Measurements from ENCODE around the gene KCNG2. TPM values are rescaled to one million over a fixed set of nuclear protein-coding genes. Genes with fewer than 3 reads are reported as not detected.
A peak's percentile ranks its signal among the peaks of the same experiment; 100 is the strongest.

Gene KCNG2
- total RNA-seq, 1 donor from 2014 or later: not detected

DNA sequence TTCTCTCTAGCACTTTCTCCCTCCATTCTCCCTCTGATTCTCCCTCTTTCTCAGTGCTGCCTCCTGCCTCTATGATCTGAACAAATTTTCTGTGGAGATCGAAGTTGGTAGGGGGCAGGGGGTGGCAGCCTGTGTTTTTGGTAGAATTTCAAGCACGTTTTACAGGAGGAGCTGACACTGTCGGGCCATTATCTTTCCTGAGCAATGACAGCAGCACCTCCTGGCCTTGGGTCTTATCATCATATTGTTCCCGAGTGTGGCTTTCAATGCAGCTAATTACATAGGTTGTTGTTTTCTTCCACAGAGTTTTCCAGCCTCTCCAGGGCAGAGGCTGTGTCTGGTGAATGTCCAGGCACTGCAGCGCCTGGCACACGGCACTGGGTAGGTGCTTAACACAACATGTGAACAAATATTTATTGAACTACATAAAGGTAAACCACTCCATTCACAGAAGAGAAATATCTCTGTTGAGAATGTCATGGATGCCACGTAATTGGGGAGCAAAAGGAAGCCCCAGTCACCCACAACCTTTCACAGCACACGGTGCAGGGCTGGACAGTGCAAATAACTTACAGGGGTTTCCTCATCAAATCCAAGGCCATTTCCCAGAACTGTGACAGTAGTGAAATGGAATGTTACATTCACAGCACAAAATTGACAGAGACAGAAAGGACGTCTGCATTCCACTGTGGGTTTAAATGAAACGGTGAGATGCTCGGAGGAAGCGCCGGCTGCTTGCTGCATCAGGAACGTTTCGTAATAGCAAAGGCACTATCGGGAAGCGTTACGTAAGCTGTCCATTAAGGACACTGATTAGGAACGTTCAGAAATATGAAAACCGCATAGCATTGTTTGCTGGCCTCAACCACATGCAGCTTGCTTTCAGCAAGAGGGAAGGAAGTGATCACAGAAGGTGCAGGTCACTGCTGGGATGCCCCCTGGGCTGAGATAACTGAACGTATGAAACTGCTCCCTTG lies 6.5 kb upstream of the KCNG2 start:
- Mint-ChIP-seq H3K4me3 (peak overlapping the region; percentile 0), H3K27me3 (peaks cover 42% of the 10 kb centered on the region), H3K36me3 (ENCODE audit: low read depth) (no peaks in the 10 kb centered on the region), H3K9me3 (no peaks in the 10 kb centered on the region), H3K27ac (no peak overlapping the region), H3K4me1 (peaks cover 31% of the 10 kb centered on the region)
- intact Hi-C loops (cut with micrococcal nuclease): no loop called here
- no peak for DNase-seq
- TF ChIP-seq, protein P1, sequence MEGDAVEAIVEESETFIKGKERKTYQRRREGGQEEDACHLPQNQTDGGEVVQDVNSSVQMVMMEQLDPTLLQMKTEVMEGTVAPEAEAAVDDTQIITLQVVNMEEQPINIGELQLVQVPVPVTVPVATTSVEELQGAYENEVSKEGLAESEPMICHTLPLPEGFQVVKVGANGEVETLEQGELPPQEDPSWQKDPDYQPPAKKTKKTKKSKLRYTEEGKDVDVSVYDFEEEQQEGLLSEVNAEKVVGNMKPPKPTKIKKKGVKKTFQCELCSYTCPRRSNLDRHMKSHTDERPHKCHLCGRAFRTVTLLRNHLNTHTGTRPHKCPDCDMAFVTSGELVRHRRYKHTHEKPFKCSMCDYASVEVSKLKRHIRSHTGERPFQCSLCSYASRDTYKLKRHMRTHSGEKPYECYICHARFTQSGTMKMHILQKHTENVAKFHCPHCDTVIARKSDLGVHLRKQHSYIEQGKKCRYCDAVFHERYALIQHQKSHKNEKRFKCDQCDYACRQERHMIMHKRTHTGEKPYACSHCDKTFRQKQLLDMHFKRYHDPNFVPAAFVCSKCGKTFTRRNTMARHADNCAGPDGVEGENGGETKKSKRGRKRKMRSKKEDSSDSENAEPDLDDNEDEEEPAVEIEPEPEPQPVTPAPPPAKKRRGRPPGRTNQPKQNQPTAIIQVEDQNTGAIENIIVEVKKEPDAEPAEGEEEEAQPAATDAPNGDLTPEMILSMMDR (IDR thresholded peaks at IDR 0.05): no peak
- CTCF ChIA-PET: interaction anchor here (0.8 kb wide), 1 partner anchor 35 kb away, joined by 3 read pairs; no protein-coding TSS in a partner anchor
- POLR2A ChIA-PET: interaction anchor here (0.7 kb wide), 1 partner anchor 158 kb away, joined by 3 read pairs; no protein-coding TSS in a partner anchor
- no peak for ATAC-seq (ENCODE audit: low read depth)

DNA sequence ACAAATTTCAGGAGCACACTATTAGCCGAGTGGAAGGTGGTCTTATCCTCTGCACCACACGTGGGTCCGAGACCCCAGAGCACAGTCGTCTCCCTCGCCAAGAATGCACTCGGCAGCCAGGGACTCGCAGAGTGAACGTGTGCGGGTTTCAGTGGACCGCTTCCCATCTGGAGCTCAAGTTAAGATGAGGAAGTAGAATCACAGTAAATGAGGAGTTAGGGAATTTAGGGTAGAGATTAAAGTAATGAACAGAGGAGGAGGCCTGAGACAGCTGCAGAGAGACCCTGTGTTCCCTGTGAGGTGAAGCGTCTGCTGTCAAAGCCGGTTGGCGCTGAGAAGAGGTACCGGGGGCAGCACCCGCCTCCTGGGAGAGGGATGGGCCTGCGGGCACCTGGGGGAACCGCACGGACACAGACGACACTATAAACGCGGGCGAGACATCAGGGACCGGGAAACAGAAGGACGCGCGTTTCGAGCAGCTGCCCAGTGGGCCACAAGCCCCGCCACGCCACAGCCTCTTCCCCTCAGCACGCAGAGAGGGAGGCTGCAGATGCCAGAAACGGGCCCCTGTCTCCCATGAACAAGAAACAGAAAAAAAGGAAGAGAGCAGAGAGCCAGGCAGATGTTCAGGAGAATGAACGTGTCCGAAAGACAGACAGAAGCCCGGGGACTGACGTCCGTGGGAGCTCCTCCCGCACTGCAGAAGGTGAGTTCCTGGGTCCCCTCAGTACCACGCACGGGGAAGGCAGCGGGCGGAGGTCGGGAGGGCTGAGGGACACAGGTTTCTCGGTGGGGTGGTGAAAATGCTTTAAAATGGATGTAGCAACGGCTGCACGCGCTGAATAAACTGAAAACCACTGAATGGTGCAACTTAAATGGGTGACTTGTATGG lies 5.4 kb upstream of the KCNG2 start:
- POLR2A ChIA-PET: interaction anchor here (0.7 kb wide), 1 partner anchor 157 kb away, joined by 3 read pairs; no protein-coding TSS in a partner anchor
- Mint-ChIP-seq H3K9me3 (no peaks in the 10 kb centered on the region), H3K4me1 (peaks cover 33% of the 10 kb centered on the region), H3K27ac (no peak overlapping the region), H3K27me3 (peaks cover 36% of the 10 kb centered on the region), H3K36me3 (ENCODE audit: low read depth) (no peaks in the 10 kb centered on the region), H3K4me3 (peak overlapping the region; percentile 13)
- no peak for ATAC-seq (ENCODE audit: low read depth)
- intact Hi-C loops (cut with micrococcal nuclease): no loop called here
- TF ChIP-seq, protein P1 (IDR thresholded peaks at IDR 0.05): no peak
- DNase-seq: no peak
- CTCF ChIA-PET: interaction anchor here (0.7 to 1.2 kb wide), 3 partner anchors 34 to 166 kb away, joined by 3 read pairs; no protein-coding TSS in a partner anchor

DNA sequence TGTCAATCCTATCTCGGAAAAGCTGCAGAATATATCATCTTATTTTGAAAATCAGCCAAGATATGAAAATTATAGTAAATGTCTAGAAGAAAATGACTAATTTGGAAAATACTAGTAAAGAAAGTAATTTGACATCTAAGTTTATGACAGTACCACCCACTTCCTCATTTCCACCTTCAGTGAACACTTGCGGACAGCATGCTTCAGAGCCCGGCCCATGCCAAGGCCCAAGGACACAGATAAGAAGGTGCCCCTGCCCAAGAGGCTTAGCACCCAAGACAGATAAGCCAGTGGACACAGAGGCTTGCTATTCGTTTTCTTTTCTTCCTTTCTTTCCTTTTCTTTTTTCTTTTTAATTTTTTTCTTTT lies 4.8 kb upstream of the KCNG2 start:
- TF ChIP-seq, protein P1 (IDR thresholded peaks at IDR 0.05): no peak
- Mint-ChIP-seq H3K4me3 (peak overlapping the region; percentile 13), H3K36me3 (ENCODE audit: low read depth) (no peaks in the 10 kb centered on the region), H3K4me1 (peaks cover 35% of the 10 kb centered on the region), H3K27me3 (peaks cover 33% of the 10 kb centered on the region), H3K27ac (no peak overlapping the region), H3K9me3 (no peaks in the 10 kb centered on the region)
- intact Hi-C loops (cut with micrococcal nuclease): loop anchor here (1.0 kb wide), 1 partner anchor 27 kb away; no protein-coding TSS in a partner anchor
- DNase-seq (no peak), ATAC-seq (ENCODE audit: low read depth) (peak; percentile 69)
- ChIA-PET CTCF (interaction anchor here (0.7 to 1.2 kb wide), 2 partner anchors 33 to 166 kb away, joined by 3 read pairs; no protein-coding TSS in a partner anchor), POLR2A (no interaction called here)

DNA sequence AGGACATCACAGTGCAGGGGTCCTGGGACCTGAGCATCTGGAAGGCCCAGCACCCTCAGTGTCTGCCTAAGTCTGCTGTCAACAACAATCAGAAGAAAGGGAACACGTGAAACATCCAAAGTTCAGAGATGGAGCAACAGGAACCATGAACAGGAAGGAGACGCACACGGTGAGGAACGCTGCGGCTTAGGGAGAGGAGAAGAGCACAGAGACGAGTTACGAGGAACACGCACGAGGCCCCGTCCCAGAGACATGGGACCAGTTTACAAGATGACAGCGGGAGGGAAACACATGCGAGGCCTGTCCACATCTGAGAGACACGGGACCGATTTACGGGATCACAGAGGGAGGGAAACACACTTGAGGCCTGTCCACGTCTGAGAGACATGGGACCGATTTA lies 2.9 kb upstream of the KCNG2 start:
- no peak for ATAC-seq (ENCODE audit: low read depth)
- intact Hi-C loops (cut with micrococcal nuclease): loop anchor here (5.0 kb wide), 2 partner anchors 167 to 237 kb away; partner anchors contain the start of genes HSBP1L1 and RBFA
- Mint-ChIP-seq H3K36me3 (ENCODE audit: low read depth) (no peaks in the 10 kb centered on the region), H3K27me3 (peaks cover 38% of the 10 kb centered on the region), H3K9me3 (no peaks in the 10 kb centered on the region), H3K4me1 (peaks cover 44% of the 10 kb centered on the region), H3K27ac (no peak overlapping the region), H3K4me3 (no peak overlapping the region)
- TF ChIP-seq, protein P1 (IDR thresholded peaks at IDR 0.05): no peak
- POLR2A ChIA-PET: no interaction called here
- CTCF ChIA-PET: no interaction called here
- no peak for DNase-seq
